Measurements from ENCODE around the gene KIFC3. TPM values are rescaled to one million over a fixed set of nuclear protein-coding genes. Genes with fewer than 3 reads are reported as not detected.

KIFC3 gene
- total and polyA plus RNA-seq, 2 of the 8 experiments (the other 6 are each of a cell fraction or from before 2014, with no cell fraction given): 2.1 to 7.1 TPM

DNA sequence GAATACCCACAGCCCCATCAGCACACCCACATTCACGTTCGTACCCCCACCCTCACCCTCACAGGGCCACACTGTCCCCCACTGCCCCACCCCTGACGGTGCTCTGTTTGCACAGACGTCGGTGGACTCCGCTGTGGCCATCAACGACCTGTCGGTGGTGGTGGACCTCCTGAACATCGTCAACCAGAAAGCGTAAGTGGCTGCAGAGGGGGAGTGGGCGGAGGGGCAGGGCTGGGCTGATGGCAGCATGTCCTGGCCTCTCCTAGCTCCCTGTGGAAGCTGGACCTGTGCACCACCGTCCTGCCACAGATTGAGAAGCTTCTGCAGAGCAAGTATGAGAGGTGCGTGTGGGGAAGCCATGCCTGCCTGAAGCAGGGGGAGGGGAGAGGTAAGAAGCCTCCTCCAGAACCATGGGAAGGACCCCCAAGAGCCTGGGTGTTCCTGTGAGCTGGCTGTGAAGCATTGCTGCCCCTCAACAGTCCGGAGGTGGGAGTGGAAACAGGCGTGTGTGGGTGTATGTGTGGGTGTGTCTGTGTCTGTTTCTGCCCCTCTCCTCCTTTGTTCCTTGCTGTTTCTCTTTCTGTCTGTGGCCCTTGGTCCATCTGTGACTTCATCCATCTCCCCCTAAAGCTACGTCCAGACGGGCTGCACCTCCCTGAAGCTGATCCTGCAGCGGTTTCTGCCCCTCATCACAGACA, 46.4 kb downstream of the KIFC3 start (continued):
- TF ChIP-seq RAD21 (IDR thresholded peaks at IDR 0.05 in 1 of 2, conservative IDR thresholded peaks at IDR 0.05 in 1 of 2; ENCODE audit: low read depth in 2 of 2, low read length in 2 of 2): no peak
- no peak for TF ChIP-seq EP300 (IDR thresholded peaks at IDR 0.05; ENCODE audit: borderline replicate concordance in 1 of 2, low read depth in 2 of 2, low read length in 2 of 2)
